GM12878 (cell line): Measurements from ENCODE around the gene RHBDF2.

Experiments
- BRCA1 ChIP-seq: IDR thresholded peaks from 2 replicates; pipeline ENCODE4 v1.6.1; 2011; ENCODE audit warnings: low read depth, low read length, improper control_type of control experiment
- CTCF ChIP-seq, 3 experiments: IDR thresholded peaks in 2 of 3; conservative IDR thresholded peaks in 1 of 3; 2 replicates each; pipeline ENCODE4 v1.5.1; 2011; ENCODE audit warnings: low read depth in 3 of 3, low read length in 3 of 3, mild to moderate bottlenecking in 3 of 3, control low read depth in 2 of 3, moderate library complexity in 2 of 3, inconsistent platforms in 1 of 3, mixed read lengths in 1 of 3; ENCODE audit not compliant: control insufficient read depth in 2 of 3, insufficient read depth in 1 of 3; ENCODE audit errors: extremely low read depth in 1 of 3
- FOS ChIP-seq: IDR thresholded peaks from 3 replicates; pipeline ENCODE4 v1.6.1; 2011; ENCODE audit warnings: borderline replicate concordance; ENCODE audit not compliant: insufficient read length; ENCODE audit errors: extremely low read depth
- JUND ChIP-seq: IDR thresholded peaks from 2 replicates; pipeline ENCODE4 v1.6.1; 2012; ENCODE audit warnings: low read depth, mild to moderate bottlenecking, low read length, improper control_type of control experiment, moderate library complexity
- MXI1 ChIP-seq: fragments of 150-350 bp; IDR thresholded peaks from 2 replicates; pipeline ENCODE4 v1.6.1; 2011; ENCODE audit warnings: low read depth, mild to moderate bottlenecking, inconsistent platforms, low read length, improper control_type of control experiment
- NR2F1 ChIP-seq: fragments of 450-650 bp; conservative IDR thresholded peaks from 2 replicates; pipeline ENCODE4 v1.6.1; 2017; ENCODE audit warnings: mild to moderate bottlenecking
- PAX5 ChIP-seq: IDR thresholded peaks from 2 replicates; pipeline ENCODE4 v1.6.1; 2011; ENCODE audit warnings: low read depth, low read length, borderline replicate concordance
- RAD21 ChIP-seq: IDR thresholded peaks from 2 replicates; pipeline ENCODE4 v1.6.1; 2011; ENCODE audit warnings: mild to moderate bottlenecking, low read depth, low read length, moderate library complexity; ENCODE audit not compliant: insufficient read depth
- SPI1 ChIP-seq: IDR thresholded peaks from 2 replicates; pipeline ENCODE4 v1.6.1; 2011; ENCODE audit warnings: low read depth, mild to moderate bottlenecking, low read length, moderate library complexity, borderline replicate concordance; ENCODE audit not compliant: insufficient read depth
- SRF ChIP-seq, 2 experiments: IDR thresholded peaks; 2 replicates each; pipeline ENCODE4 v1.6.1; 2011; ENCODE audit warnings: low read depth in 2 of 2, low read length in 2 of 2, mild to moderate bottlenecking in 1 of 2, moderate library complexity in 1 of 2
- ZZZ3 ChIP-seq: IDR thresholded peaks from 2 replicates; pipeline ENCODE4 v1.6.1; 2011; ENCODE audit warnings: low read depth; ENCODE audit not compliant: control insufficient read depth, insufficient read length

DNA sequence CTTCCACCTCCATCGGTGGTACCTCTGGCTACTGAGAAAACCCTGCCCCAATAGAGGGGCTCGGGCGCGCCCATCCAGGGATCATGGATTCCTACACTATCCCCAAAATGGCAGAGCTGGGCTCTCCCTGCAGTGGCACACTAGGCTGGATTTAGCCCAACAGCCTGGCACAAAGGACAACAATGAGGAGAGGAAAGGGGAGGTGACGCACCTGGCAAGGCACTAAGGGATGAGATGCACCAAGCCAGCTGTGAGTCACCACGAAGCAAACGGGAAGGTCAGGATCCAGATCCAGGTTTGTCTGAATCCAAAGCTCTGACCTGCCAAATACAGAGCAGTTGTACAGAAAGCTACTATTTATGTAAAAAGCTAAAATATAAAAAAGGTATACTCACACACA, 66.4 kb downstream of the RHBDF2 start:
- no peak for TF ChIP-seq SRF (IDR thresholded peaks at IDR 0.05; ENCODE audit: low read depth in 2 of 2, low read length in 2 of 2)
- no peak for TF ChIP-seq RAD21
- TF ChIP-seq NR2F1 = no peak
- TF ChIP-seq BRCA1 = no peak
- TF ChIP-seq ZZZ3 = no peak
- TF ChIP-seq FOS = no peak
- no peak for TF ChIP-seq SPI1
- no peak for TF ChIP-seq MXI1
- TF ChIP-seq JUND = no peak
- TF ChIP-seq CTCF (IDR thresholded peaks at IDR 0.05 in 2 of 3, conservative IDR thresholded peaks at IDR 0.05 in 1 of 3; ENCODE audit: control insufficient read depth in 2 of 3, extremely low read depth in 1 of 3, insufficient read depth in 1 of 3, low read depth in 3 of 3, low read length in 3 of 3) = no peak
- no peak for TF ChIP-seq PAX5
